HepG2 (cell line): ENCODE measurements around the gene CA11.

Source experiments
- ARNT ChIP-seq: fragments of 450-650 bp; IDR thresholded peaks from 2 replicates; pipeline ENCODE4 v1.6.1; 2017
- CREB1 ChIP-seq, 2 experiments: fragments of 450-650 bp in 1 of 2; IDR thresholded peaks; 2 replicates each; pipeline ENCODE4 v1.6.1; 2016 to 2017; ENCODE audit warnings: control low read depth in 1 of 2, mild to moderate bottlenecking in 1 of 2, missing compliant biosample characterization in 1 of 2, missing genetic modification characterization in 1 of 2
- CTCF ChIP-seq: sonication (generic); formaldehyde crosslinking; IDR thresholded peaks from 2 replicates; pipeline ENCODE4 v1.5.0; 2020; ENCODE audit warnings: mild to moderate bottlenecking, missing genetic modification reagents, moderate library complexity
- DNMT3B ChIP-seq: conservative IDR thresholded peaks from 2 replicates; pipeline ENCODE4 v1.6.1; 2016; ENCODE audit warnings: missing biosample characterization, control low read depth
- ETV5 ChIP-seq: IDR thresholded peaks from 2 replicates; pipeline ENCODE4 v1.6.1; 2018; ENCODE audit warnings: missing biosample characterization, missing genetic modification reagents, inconsistent platforms, borderline replicate concordance
- NR1H2 ChIP-seq: sonication (generic); formaldehyde crosslinking; IDR thresholded peaks from 2 replicates; pipeline ENCODE4 v1.8.1; 2022; ENCODE audit warnings: low read depth, missing genetic modification reagents, borderline replicate concordance
- REST ChIP-seq, 2 experiments: IDR thresholded peaks; 2 replicates each; pipeline ENCODE4 v1.6.1; 2011 to 2012; ENCODE audit warnings: low read length in 2 of 2, borderline replicate concordance in 1 of 2, low read depth in 1 of 2, mild to moderate bottlenecking in 1 of 2, moderate library complexity in 1 of 2
- ZHX1 ChIP-seq: sonication (generic); formaldehyde crosslinking; IDR thresholded peaks from 2 replicates; pipeline ENCODE4 v1.8.1; 2022; ENCODE audit warnings: low read depth, mild to moderate bottlenecking, missing genetic modification reagents
- TF ChIP-seq, protein P1 (sequence below): IDR thresholded peaks from 2 replicates; pipeline ENCODE4 v1.4.0; 2020; ENCODE audit warnings: mild to moderate bottlenecking, missing genetic modification reagents
- TF ChIP-seq, protein P2 (sequence below): sonication (generic); formaldehyde crosslinking; IDR thresholded peaks from 2 replicates; pipeline ENCODE4 v1.8.0; 2022; ENCODE audit warnings: missing genetic modification reagents, mild to moderate bottlenecking, inconsistent platforms, borderline replicate concordance

DNA sequence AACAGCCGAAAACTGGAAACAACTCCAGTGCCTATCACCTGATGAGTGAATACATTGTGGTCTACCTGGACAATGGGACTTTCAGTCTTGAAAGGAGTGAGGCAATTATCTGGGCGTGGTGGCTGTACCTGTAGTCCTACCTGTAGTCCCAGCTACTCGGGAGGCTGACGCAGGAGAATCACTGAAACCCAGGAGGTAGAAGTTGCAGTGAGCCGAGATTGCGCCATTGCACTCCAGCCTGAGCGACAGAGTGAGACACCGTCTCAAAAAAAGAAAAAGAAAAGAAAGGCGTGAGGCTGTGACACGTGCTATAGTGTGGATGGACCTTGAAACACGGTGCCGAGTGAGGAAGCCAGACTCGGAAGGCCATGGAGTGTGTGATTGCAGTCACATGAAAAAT, 30.9 kb upstream of the CA11 start:
- TF ChIP-seq ZHX1 (no peak), ETV5 (CRISPR knock-in tag) (no peak), DNMT3B (CRISPR knock-in tag) (no peak), CTCF (CRISPR knock-in tag) (no peak), REST (IDR thresholded peaks at IDR 0.05; ENCODE audit: borderline replicate concordance in 1 of 2, low read depth in 1 of 2, low read length in 2 of 2) (no peak), CREB1 (IDR thresholded peaks at IDR 0.05) (no peak), CREB1 (CRISPR knock-in tag; IDR thresholded peaks at IDR 0.05) (no peak), NR1H2 (CRISPR knock-in tag) (no peak), ARNT (no peak)
- TF ChIP-seq, protein P1, sequence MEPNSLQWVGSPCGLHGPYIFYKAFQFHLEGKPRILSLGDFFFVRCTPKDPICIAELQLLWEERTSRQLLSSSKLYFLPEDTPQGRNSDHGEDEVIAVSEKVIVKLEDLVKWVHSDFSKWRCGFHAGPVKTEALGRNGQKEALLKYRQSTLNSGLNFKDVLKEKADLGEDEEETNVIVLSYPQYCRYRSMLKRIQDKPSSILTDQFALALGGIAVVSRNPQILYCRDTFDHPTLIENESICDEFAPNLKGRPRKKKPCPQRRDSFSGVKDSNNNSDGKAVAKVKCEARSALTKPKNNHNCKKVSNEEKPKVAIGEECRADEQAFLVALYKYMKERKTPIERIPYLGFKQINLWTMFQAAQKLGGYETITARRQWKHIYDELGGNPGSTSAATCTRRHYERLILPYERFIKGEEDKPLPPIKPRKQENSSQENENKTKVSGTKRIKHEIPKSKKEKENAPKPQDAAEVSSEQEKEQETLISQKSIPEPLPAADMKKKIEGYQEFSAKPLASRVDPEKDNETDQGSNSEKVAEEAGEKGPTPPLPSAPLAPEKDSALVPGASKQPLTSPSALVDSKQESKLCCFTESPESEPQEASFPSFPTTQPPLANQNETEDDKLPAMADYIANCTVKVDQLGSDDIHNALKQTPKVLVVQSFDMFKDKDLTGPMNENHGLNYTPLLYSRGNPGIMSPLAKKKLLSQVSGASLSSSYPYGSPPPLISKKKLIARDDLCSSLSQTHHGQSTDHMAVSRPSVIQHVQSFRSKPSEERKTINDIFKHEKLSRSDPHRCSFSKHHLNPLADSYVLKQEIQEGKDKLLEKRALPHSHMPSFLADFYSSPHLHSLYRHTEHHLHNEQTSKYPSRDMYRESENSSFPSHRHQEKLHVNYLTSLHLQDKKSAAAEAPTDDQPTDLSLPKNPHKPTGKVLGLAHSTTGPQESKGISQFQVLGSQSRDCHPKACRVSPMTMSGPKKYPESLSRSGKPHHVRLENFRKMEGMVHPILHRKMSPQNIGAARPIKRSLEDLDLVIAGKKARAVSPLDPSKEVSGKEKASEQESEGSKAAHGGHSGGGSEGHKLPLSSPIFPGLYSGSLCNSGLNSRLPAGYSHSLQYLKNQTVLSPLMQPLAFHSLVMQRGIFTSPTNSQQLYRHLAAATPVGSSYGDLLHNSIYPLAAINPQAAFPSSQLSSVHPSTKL = no peak
- TF ChIP-seq, protein P2, sequence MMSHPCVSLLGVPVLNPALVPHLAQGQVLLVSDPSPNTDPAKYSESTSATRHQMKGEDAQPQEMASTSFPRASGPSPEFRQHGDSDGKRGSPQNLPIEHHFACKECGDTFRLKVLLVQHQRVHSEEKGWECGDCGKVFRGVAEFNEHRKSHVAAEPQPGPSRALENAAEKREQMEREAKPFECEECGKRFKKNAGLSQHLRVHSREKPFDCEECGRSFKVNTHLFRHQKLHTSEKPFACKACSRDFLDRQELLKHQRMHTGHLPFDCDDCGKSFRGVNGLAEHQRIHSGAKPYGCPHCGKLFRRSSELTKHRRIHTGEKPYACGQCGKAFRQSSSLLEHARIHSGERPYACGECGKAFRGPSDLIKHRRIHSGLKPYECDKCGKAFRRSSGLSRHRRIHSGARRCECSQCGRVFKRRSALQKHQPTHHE (CRISPR knock-in tag) = no peak
